Astrocyte (in vitro differentiated cells and primary cell): ENCODE results near the gene SPCS1. TPM values are rescaled to one million over a fixed set of nuclear protein-coding genes. Genes with fewer than 3 reads are reported as not detected.

ENCODE experiments used
- DNase-seq: peaks from one replicate; pipeline ENCODE4 v3.0.0-alpha.2; 2010; ENCODE audit warnings: low read depth
- FAIRE-seq: peaks from 2 replicates; lab custom pipeline; 2011; peaks lifted over from hg19 to GRCh38; lab: Jason Lieb, UNC
- H2AFZ ChIP-seq: 2 replicates; pipeline ENCODE4 v1.6.0; 2012; ENCODE audit warnings: low read depth, low read length, inconsistent platforms
- H3K27ac ChIP-seq: 2 replicates; pipeline ENCODE4 v1.5.1; 2011; ENCODE audit warnings: low read depth, low read length, inconsistent platforms
- H3K27me3 ChIP-seq: 2 replicates; pipeline ENCODE4 v1.6.0; 2011; ENCODE audit warnings: low read length, inconsistent platforms; ENCODE audit not compliant: insufficient read depth
- H3K36me3 ChIP-seq: 2 replicates; pipeline ENCODE4 v1.5.1; 2011; ENCODE audit warnings: low read length, inconsistent platforms; ENCODE audit not compliant: insufficient read depth
- H3K4me1 ChIP-seq: 2 replicates; pipeline ENCODE4 v1.5.1; 2011; ENCODE audit warnings: low read length, inconsistent platforms; ENCODE audit not compliant: insufficient read depth
- H3K4me2 ChIP-seq: 2 replicates; pipeline ENCODE4 v1.6.0; 2012; ENCODE audit warnings: low read length, inconsistent platforms
- H3K4me3 ChIP-seq: 2 replicates; pipeline ENCODE4 v1.5.1; 2011; ENCODE audit warnings: low read depth, mild to moderate bottlenecking, low read length, inconsistent platforms; ENCODE audit not compliant: insufficient read depth
- H3K79me2 ChIP-seq: 2 replicates; pipeline ENCODE4 v1.6.0; 2012; ENCODE audit warnings: mild to moderate bottlenecking, low read length, inconsistent platforms; ENCODE audit not compliant: insufficient read depth
- H3K9ac ChIP-seq: 2 replicates; pipeline ENCODE4 v1.6.0; 2012; ENCODE audit warnings: mild to moderate bottlenecking, low read length, inconsistent platforms
- H3K9me3 ChIP-seq: 2 replicates; pipeline ENCODE4 v1.5.1; 2012; ENCODE audit warnings: low read depth, mild to moderate bottlenecking, low read length, inconsistent platforms; ENCODE audit not compliant: insufficient read depth
- H4K20me1 ChIP-seq: 2 replicates; pipeline ENCODE4 v1.6.0; 2012; ENCODE audit warnings: low read length, inconsistent platforms; ENCODE audit not compliant: insufficient read depth
- H3K27ac Mint-ChIP-seq: one replicate; pipeline ENCODE4 v1.8.0; 2021; ENCODE audit warnings: mild to moderate bottlenecking, mixed read lengths; ENCODE audit not compliant: unreplicated experiment
- H3K27me3 Mint-ChIP-seq: one replicate; pipeline ENCODE4 v1.8.0; 2021; ENCODE audit warnings: low read depth, mixed read lengths; ENCODE audit not compliant: unreplicated experiment
- H3K36me3 Mint-ChIP-seq: one replicate; pipeline ENCODE4 v1.8.0; 2021; ENCODE audit warnings: low read depth, mixed read lengths; ENCODE audit not compliant: unreplicated experiment
- H3K4me1 Mint-ChIP-seq: one replicate; pipeline ENCODE4 v1.8.0; 2021; ENCODE audit warnings: low read depth, mixed read lengths; ENCODE audit not compliant: unreplicated experiment
- H3K4me3 Mint-ChIP-seq: one replicate; pipeline ENCODE4 v1.8.0; 2021; ENCODE audit warnings: mild to moderate bottlenecking, moderate library complexity, mixed read lengths; ENCODE audit not compliant: unreplicated experiment
- H3K9me3 Mint-ChIP-seq: one replicate; pipeline ENCODE4 v1.8.0; 2021; ENCODE audit warnings: mild to moderate bottlenecking, mixed read lengths; ENCODE audit not compliant: unreplicated experiment
- EZH2 ChIP-seq: IDR thresholded peaks from 2 replicates; pipeline ENCODE4 v1.6.1; 2012; ENCODE audit warnings: mild to moderate bottlenecking, low read length, inconsistent platforms; ENCODE audit not compliant: insufficient read depth
- total RNA-seq: library from RNA; stranded (reverse); gene quantifications from 2 replicates; pipeline ENCODE4 v1.2.1, GENCODE V29; 2021
- TF ChIP-seq, protein P1 (sequence below): IDR thresholded peaks from 2 replicates; pipeline ENCODE4 v1.5.1; 2011; ENCODE audit warnings: low read depth, mild to moderate bottlenecking, inconsistent platforms, low read length, moderate library complexity; ENCODE audit not compliant: insufficient read depth

Gene SPCS1
- total RNA-seq, 1 donor from 2014 or later, result 110 TPM

DNA sequence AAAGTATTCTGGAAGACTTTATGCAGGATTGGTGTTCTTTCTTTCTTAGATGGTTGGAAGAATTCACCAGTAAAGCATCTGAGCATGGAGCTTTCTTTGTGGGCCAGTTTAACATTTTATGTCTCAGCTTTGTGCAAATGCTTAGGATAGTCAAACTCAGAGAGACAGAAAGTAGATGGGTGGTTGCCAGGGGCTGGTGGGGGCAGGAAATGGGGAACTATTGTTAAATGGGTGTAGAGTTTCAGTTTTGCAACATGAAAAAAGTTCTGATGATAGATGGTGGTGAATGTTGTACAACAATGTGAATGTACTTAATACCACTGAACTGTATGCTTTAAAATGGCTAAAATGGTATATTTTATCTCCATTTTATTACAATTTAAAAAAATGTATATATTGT lies 24.8 kb downstream of the SPCS1 start:
- Histone ChIP-seq H3K9ac (no peak overlapping the region), H4K20me1 (no peaks in the 10 kb centered on the region), H3K9me3 (peaks cover 7% of the 10 kb centered on the region), H3K79me2 (no peaks in the 10 kb centered on the region), H3K36me3 (peaks cover 20% of the 10 kb centered on the region), H3K27ac (no peak overlapping the region), H3K4me2 (no peak overlapping the region), H3K27me3 (no peaks in the 10 kb centered on the region), H3K4me3 (no peak overlapping the region), H2AFZ (no peak overlapping the region), H3K4me1 (no peaks in the 10 kb centered on the region)
- Mint-ChIP-seq H3K4me1 (no peaks in the 10 kb centered on the region), H3K9me3 (peaks cover 53% of the 10 kb centered on the region), H3K36me3 (peaks cover 72% of the 10 kb centered on the region), H3K27ac (no peak overlapping the region), H3K4me3 (no peak overlapping the region), H3K27me3 (no peaks in the 10 kb centered on the region)
- TF ChIP-seq, protein P1, sequence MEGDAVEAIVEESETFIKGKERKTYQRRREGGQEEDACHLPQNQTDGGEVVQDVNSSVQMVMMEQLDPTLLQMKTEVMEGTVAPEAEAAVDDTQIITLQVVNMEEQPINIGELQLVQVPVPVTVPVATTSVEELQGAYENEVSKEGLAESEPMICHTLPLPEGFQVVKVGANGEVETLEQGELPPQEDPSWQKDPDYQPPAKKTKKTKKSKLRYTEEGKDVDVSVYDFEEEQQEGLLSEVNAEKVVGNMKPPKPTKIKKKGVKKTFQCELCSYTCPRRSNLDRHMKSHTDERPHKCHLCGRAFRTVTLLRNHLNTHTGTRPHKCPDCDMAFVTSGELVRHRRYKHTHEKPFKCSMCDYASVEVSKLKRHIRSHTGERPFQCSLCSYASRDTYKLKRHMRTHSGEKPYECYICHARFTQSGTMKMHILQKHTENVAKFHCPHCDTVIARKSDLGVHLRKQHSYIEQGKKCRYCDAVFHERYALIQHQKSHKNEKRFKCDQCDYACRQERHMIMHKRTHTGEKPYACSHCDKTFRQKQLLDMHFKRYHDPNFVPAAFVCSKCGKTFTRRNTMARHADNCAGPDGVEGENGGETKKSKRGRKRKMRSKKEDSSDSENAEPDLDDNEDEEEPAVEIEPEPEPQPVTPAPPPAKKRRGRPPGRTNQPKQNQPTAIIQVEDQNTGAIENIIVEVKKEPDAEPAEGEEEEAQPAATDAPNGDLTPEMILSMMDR, result no peak
- no peak for TF ChIP-seq EZH2
- DNase-seq (no peak), FAIRE-seq (no peak)

DNA sequence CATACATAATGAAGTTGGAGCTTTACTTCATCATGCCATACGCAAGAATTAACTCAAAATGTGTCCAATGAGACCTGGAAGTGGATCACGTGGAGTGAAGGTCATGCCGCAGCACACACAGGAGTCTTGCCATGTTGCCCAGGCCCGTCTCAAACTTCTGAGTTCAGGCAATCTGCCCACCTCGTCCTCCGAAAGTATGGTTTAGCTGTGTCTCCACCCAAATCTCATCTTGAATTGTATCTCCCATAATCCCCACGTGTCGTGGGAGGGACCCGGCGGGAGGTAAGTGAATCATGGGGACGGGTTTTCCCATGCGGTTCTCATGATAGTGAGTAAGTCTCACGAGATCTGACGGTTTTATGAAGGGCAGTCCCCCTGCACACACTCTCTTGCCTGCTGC lies 25.7 kb downstream of the SPCS1 start:
- H3K27me3 ChIP-seq, result no peaks in the 10 kb centered on the region
- no peak overlapping the region for H3K4me2 ChIP-seq
- DNase-seq (no peak), FAIRE-seq (no peak)
- H3K4me3 Mint-ChIP-seq, result no peak overlapping the region
- H3K36me3 ChIP-seq, result peaks cover 23% of the 10 kb centered on the region
- H3K27me3 Mint-ChIP-seq, result no peaks in the 10 kb centered on the region
- no peak overlapping the region for H2AFZ ChIP-seq
- no peaks in the 10 kb centered on the region for H4K20me1 ChIP-seq
- no peak overlapping the region for H3K27ac ChIP-seq
- H3K36me3 Mint-ChIP-seq, result peaks cover 78% of the 10 kb centered on the region
- no peaks in the 10 kb centered on the region for H3K4me1 ChIP-seq
- no peaks in the 10 kb centered on the region for H3K4me1 Mint-ChIP-seq
- no peak overlapping the region for H3K27ac Mint-ChIP-seq
- H3K9ac ChIP-seq, result no peak overlapping the region
- peaks cover 7% of the 10 kb centered on the region for H3K9me3 ChIP-seq
- no peaks in the 10 kb centered on the region for H3K79me2 ChIP-seq
- peaks cover 51% of the 10 kb centered on the region for H3K9me3 Mint-ChIP-seq
- no peak overlapping the region for H3K4me3 ChIP-seq
- TF ChIP-seq, protein P1, result no peak
- TF ChIP-seq EZH2, result no peak

DNA sequence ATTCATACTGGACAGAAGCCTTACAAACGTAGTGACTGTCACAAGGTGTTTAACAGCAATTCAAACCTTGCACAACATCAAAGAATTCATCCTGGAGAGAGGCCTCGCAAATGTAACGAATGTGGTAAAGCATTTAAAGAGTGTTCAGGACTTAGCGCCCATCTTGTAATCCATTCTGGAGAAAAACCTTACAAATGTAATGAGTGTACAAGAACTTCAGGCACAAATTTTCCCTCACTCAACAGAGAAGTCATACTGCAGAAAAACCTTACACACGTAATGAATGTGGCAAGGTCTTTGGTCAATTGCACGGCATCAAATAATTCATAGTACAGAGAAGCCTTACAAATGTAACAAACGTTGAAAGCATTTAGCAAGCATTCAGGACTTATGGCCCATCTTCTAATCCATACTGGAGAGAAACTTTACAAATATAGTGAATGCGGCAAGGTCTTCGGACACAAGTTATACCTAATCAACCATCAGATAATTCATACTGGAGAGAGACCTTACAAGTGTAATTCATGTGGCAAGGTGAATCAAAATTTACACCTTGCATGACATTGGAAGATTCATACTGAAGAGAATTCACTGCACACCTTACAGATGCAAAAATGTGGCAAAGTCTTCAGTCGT lies 27.5 kb downstream of the SPCS1 start:
- no peak overlapping the region for H3K9ac ChIP-seq
- Mint-ChIP-seq H3K36me3 (peaks cover 74% of the 10 kb centered on the region), H3K27ac (no peak overlapping the region), H3K9me3 (peaks cover 48% of the 10 kb centered on the region), H3K4me3 (no peak overlapping the region), H3K27me3 (no peaks in the 10 kb centered on the region), H3K4me1 (no peaks in the 10 kb centered on the region)
- H3K79me2 ChIP-seq, result no peaks in the 10 kb centered on the region
- H3K4me2 ChIP-seq, result no peak overlapping the region
- H4K20me1 ChIP-seq, result no peaks in the 10 kb centered on the region
- no peak for TF ChIP-seq EZH2
- TF ChIP-seq, protein P1, result no peak
- no peak overlapping the region for H2AFZ ChIP-seq
- H3K4me3 ChIP-seq, result no peak overlapping the region
- no peaks in the 10 kb centered on the region for H3K4me1 ChIP-seq
- FAIRE-seq (peak; percentile 85), DNase-seq (no peak)
- peaks cover 7% of the 10 kb centered on the region for H3K9me3 ChIP-seq
- peaks cover 25% of the 10 kb centered on the region for H3K36me3 ChIP-seq
- H3K27me3 ChIP-seq, result no peaks in the 10 kb centered on the region
- H3K27ac ChIP-seq, result no peak overlapping the region
